ENCODE measurements around the gene ZIC2.

ZIC2 gene

DNA sequence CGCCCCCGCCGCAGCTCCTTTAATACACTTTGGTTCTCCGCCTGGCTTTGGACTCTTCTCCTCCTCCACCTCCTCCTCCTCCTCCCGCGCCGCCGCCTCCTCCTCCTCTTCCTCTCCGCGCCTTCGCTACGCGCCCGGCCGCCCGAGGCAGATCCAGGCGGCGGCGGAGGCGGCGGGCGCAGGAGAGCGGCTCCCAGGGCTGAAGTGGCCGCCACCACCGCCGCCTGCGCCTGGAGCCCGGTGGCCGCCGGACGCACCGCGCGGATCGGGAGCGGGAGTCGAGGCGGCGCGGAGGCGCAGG lies at the start of gene ZIC2:
Gene ZIC2, plus strand, starts transcription at position 50 of the 301 bp plus-strand sequence. CDS start 281 bp downstream, outside the sequence.
- Mint-ChIP-seq H3K4me1 (peaks cover 58% of the 10 kb centered on the region), H3K27me3 (ENCODE audit: low read depth, poor library complexity) (peaks cover 76% of the 10 kb centered on the region), H3K27ac (no peak within 1 kb of the TSS), H3K4me3 (peak within 1 kb of the TSS; percentile 82), H3K9me3 (peaks cover 3% of the 10 kb centered on the region), H3K36me3 (ENCODE audit: low read depth) (peaks cover 6% of the 10 kb centered on the region)
- peak; percentile 65 for DNase-seq
- no peak for TF ChIP-seq CTCF (IDR thresholded peaks at IDR 0.05)

DNA sequence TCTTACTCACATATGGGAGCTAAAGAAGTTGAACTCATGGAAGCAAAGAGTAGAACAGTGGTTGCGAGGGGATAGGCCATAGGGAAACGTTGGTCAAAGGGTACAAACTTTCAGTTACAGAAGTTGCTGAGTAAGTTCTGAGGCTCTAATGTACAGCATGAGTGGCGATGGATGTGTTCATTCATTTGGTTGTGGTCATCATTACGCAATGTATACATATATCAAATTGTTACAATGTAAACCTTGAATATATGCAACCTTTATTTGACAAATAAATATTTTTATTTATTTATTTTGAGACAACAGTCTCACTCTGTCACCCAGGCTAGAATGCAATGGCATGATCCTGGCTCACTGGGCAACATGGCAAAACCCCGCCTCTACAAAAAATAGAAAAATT lies 48.7 kb upstream of the ZIC2 start:
- Mint-ChIP-seq H3K4me3 (no peak overlapping the region), H3K36me3 (ENCODE audit: low read depth) (no peaks in the 10 kb centered on the region), H3K9me3 (peaks cover 5% of the 10 kb centered on the region), H3K27ac (no peak overlapping the region), H3K4me1 (peaks cover 13% of the 10 kb centered on the region), H3K27me3 (ENCODE audit: low read depth, poor library complexity) (peaks cover 8% of the 10 kb centered on the region)
- DNase-seq, result no peak
- no peak for TF ChIP-seq CTCF (IDR thresholded peaks at IDR 0.05)

DNA sequence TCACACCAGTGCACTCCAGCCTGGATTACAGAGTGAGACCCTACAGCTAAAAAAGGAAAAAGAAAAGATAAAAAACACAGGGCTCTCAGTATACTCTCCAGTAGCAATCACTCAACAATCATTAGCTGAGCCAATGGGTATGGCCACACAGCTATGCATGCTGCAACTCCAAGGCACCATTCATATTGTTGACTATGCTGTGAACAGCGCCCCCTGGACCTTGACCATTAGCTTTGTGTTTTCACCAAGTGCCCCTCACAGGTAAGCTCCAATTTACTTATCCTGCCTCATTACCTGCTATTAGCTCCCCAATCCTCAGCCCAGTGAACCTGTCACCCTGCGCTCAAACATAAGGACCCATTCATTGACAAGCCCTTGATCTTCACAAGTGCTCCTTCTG lies 45.8 kb upstream of the ZIC2 start:
- H3K27ac Mint-ChIP-seq, result peak overlapping the region; percentile 74
- no peak for DNase-seq
- no peak overlapping the region for H3K4me3 Mint-ChIP-seq
- H3K27me3 Mint-ChIP-seq (ENCODE audit: low read depth, poor library complexity), result peaks cover 8% of the 10 kb centered on the region
- no peak for TF ChIP-seq CTCF (IDR thresholded peaks at IDR 0.05)
- H3K9me3 Mint-ChIP-seq, result peaks cover 5% of the 10 kb centered on the region
- peaks cover 12% of the 10 kb centered on the region for H3K4me1 Mint-ChIP-seq
- no peaks in the 10 kb centered on the region for H3K36me3 Mint-ChIP-seq (ENCODE audit: low read depth)

DNA sequence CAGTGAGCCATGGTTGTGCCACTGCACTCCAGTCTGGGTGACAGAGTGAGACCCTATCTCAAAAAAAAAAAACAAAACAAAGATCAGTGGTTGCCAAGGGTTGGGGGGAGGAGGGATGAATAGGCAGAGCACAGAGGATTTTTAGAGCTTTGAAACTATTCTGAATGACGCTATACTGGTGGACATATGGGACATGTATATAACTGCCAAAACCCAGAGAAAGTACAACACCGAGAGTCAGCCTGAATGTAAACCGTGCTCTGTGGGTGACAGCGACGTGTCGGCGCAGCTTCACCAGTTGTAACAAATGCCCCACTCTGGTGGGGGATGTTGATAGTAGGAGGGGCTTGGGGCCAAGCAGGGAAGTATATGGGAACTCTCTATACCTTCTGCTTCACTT lies 42.9 kb upstream of the ZIC2 start:
- TF ChIP-seq CTCF (IDR thresholded peaks at IDR 0.05), result no peak
- Mint-ChIP-seq H3K27me3 (ENCODE audit: low read depth, poor library complexity) (peaks cover 8% of the 10 kb centered on the region), H3K36me3 (ENCODE audit: low read depth) (no peaks in the 10 kb centered on the region), H3K4me3 (no peak overlapping the region), H3K4me1 (peaks cover 7% of the 10 kb centered on the region), H3K27ac (no peak overlapping the region), H3K9me3 (no peaks in the 10 kb centered on the region)
- no peak for DNase-seq

- no peak for DNase-seq
- Mint-ChIP-seq H3K4me1 (peaks cover 7% of the 10 kb centered on the region), H3K27me3 (ENCODE audit: low read depth, poor library complexity) (peaks cover 16% of the 10 kb centered on the region), H3K27ac (no peak overlapping the region), H3K9me3 (no peaks in the 10 kb centered on the region), H3K4me3 (no peak overlapping the region), H3K36me3 (ENCODE audit: low read depth) (no peaks in the 10 kb centered on the region)
- no peak for TF ChIP-seq CTCF (IDR thresholded peaks at IDR 0.05)
These were observed 40.5 kb upstream of the ZIC2 start for GRCh38 chr13:99941086-99941485.

DNA sequence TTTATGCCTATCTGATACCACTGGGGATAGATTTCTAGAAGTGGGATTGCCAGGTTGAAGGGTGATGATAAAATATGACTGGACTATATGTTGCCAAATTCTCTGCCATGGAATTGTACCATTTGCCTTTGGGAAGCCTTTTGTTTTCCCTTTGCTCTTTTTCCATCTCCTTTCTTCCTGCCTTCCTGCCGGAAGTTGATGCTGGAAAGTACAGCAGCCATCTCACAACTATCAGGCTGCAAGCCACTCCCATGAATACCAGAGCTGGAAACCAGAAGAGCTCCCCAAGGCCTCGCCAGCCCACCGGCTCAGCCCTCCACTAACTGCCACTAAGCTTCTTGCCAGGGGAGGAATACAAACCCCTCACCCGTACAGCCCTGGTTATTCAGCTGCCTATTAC lies 39.7 kb upstream of the ZIC2 start:
- no peak for TF ChIP-seq CTCF (IDR thresholded peaks at IDR 0.05)
- Mint-ChIP-seq H3K4me3 (no peak overlapping the region), H3K27ac (peak overlapping the region; percentile 39), H3K9me3 (no peaks in the 10 kb centered on the region), H3K36me3 (ENCODE audit: low read depth) (no peaks in the 10 kb centered on the region), H3K27me3 (ENCODE audit: low read depth, poor library complexity) (peaks cover 16% of the 10 kb centered on the region), H3K4me1 (peaks cover 13% of the 10 kb centered on the region)
- DNase-seq, result no peak
